Mesothelial cell of epicardium (in vitro differentiated cells): ENCODE data around the gene BATF3. TPM values are rescaled to one million over a fixed set of nuclear protein-coding genes. Genes with fewer than 3 reads are reported as not detected.

Source experiments
- DNase-seq, 2 experiments: peaks; one replicate each; pipeline ENCODE4 v3.0.0; 2021; ENCODE audit warnings: low spot score in 2 of 2; ENCODE audit not compliant: unreplicated experiment in 2 of 2
- H3K27ac Mint-ChIP-seq: 2 replicates; pipeline ENCODE4 v1.8.0; 2021; ENCODE audit warnings: mixed read lengths
- H3K27me3 Mint-ChIP-seq: 2 replicates; pipeline ENCODE4 v1.8.0; 2021; ENCODE audit warnings: low read depth, mixed read lengths
- H3K36me3 Mint-ChIP-seq: 2 replicates; pipeline ENCODE4 v1.8.0; 2021; ENCODE audit warnings: mixed read lengths
- H3K4me1 Mint-ChIP-seq: 2 replicates; pipeline ENCODE4 v1.8.0; 2021; ENCODE audit warnings: mixed read lengths
- H3K4me3 Mint-ChIP-seq: 2 replicates; pipeline ENCODE4 v1.8.0; 2021; ENCODE audit warnings: mild to moderate bottlenecking, moderate library complexity, mixed read lengths
- H3K9me3 Mint-ChIP-seq: 2 replicates; pipeline ENCODE4 v1.8.0; 2021; ENCODE audit warnings: mixed read lengths
- total RNA-seq: library from RNA; stranded (reverse); gene quantifications from 3 replicates; pipeline ENCODE4 v1.2.1, GENCODE V29; 2021
- TF ChIP-seq, protein P1 (sequence below): fragments of 200-600 bp; sonication (generic); IDR thresholded peaks from one replicate; pipeline ENCODE4 v1.5.0; 2021; ENCODE audit warnings: antibody characterized with exemption; ENCODE audit not compliant: unreplicated experiment

BATF3 gene
- total RNA-seq, 1 donor from 2014 or later: 1.0 TPM

GRCh38 chr1:212722270-212722957, 22.8 kb upstream of the BATF3 start:
- TF ChIP-seq, protein P1, sequence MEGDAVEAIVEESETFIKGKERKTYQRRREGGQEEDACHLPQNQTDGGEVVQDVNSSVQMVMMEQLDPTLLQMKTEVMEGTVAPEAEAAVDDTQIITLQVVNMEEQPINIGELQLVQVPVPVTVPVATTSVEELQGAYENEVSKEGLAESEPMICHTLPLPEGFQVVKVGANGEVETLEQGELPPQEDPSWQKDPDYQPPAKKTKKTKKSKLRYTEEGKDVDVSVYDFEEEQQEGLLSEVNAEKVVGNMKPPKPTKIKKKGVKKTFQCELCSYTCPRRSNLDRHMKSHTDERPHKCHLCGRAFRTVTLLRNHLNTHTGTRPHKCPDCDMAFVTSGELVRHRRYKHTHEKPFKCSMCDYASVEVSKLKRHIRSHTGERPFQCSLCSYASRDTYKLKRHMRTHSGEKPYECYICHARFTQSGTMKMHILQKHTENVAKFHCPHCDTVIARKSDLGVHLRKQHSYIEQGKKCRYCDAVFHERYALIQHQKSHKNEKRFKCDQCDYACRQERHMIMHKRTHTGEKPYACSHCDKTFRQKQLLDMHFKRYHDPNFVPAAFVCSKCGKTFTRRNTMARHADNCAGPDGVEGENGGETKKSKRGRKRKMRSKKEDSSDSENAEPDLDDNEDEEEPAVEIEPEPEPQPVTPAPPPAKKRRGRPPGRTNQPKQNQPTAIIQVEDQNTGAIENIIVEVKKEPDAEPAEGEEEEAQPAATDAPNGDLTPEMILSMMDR: no peak
- H3K9me3 Mint-ChIP-seq: peaks cover 21% of the 10 kb centered on the region
- no peak for DNase-seq
- H3K4me3 Mint-ChIP-seq: no peak overlapping the region
- H3K36me3 Mint-ChIP-seq: peaks cover 20% of the 10 kb centered on the region
- H3K27ac Mint-ChIP-seq: no peak overlapping the region
- no peaks in the 10 kb centered on the region for H3K4me1 Mint-ChIP-seq
- peaks cover 10% of the 10 kb centered on the region for H3K27me3 Mint-ChIP-seq

DNA sequence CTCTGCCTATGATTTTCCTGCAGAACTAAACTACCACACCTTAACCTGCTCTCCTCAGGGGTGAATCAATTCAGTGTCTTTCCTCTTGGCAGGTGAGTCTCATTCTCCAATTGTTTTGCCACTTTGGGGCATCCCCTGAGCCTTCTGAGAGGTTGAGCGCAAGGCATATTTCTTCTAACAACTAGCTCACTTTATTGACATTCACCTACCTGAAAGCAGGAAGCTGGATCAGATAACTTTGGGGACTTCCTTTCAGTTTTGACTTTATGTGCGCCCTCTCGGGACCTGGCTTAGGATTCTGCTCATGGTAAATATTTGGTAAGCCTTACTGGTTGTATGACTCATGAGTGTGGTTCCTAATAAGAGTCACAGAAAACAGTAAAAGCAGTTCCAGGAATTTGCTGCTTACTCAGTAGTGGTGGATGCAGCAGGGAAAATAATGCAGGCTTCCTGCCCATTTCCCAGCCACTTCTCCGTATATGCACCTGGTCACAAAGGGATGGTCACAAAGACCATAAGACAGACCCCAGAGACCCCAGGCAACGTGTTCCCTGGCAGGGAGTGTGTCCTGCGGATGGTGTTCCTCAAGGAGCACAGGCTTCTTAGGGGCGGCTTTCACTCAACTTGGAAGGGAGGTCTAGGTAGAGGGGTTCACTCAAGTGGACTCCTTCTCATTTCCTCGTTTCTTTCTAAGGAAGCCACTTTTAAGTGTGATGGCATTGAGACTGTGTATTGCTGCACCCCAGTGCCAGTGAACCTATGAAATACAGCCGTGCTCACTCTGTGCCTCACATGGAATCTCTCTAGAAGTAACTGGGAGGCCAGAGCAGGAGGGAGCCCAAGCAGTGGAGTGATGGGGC, 22.0 kb upstream of the BATF3 start:
- TF ChIP-seq, protein P1: no peak
- H3K36me3 Mint-ChIP-seq: peaks cover 19% of the 10 kb centered on the region
- no peak overlapping the region for H3K4me3 Mint-ChIP-seq
- peaks cover 14% of the 10 kb centered on the region for H3K27me3 Mint-ChIP-seq
- peaks cover 21% of the 10 kb centered on the region for H3K9me3 Mint-ChIP-seq
- no peak overlapping the region for H3K27ac Mint-ChIP-seq
- DNase-seq: no peak
- no peaks in the 10 kb centered on the region for H3K4me1 Mint-ChIP-seq

GRCh38 chr1:212719633-212720032, 20.0 kb upstream of the BATF3 start:
- no peaks in the 10 kb centered on the region for H3K4me1 Mint-ChIP-seq
- H3K27ac Mint-ChIP-seq: no peak overlapping the region
- H3K4me3 Mint-ChIP-seq: no peak overlapping the region
- peaks cover 28% of the 10 kb centered on the region for H3K27me3 Mint-ChIP-seq
- TF ChIP-seq, protein P1: no peak
- H3K36me3 Mint-ChIP-seq: peaks cover 7% of the 10 kb centered on the region
- no peak for DNase-seq
- peaks cover 7% of the 10 kb centered on the region for H3K9me3 Mint-ChIP-seq

- H3K4me3 Mint-ChIP-seq: no peak overlapping the region
- H3K36me3 Mint-ChIP-seq: peaks cover 2% of the 10 kb centered on the region
- H3K9me3 Mint-ChIP-seq: peaks cover 6% of the 10 kb centered on the region
- TF ChIP-seq, protein P1: no peak
- DNase-seq: no peak
- H3K4me1 Mint-ChIP-seq: no peaks in the 10 kb centered on the region
- no peak overlapping the region for H3K27ac Mint-ChIP-seq
- H3K27me3 Mint-ChIP-seq: peaks cover 30% of the 10 kb centered on the region
Measured at GRCh38 chr1:212718499-212718898, 18.9 kb upstream of the BATF3 start.

- H3K27ac Mint-ChIP-seq: no peak overlapping the region
- peaks cover 35% of the 10 kb centered on the region for H3K27me3 Mint-ChIP-seq
- no peaks in the 10 kb centered on the region for H3K4me1 Mint-ChIP-seq
- H3K4me3 Mint-ChIP-seq: no peak overlapping the region
- DNase-seq: no peak
- TF ChIP-seq, protein P1: no peak
- H3K9me3 Mint-ChIP-seq: peaks cover 5% of the 10 kb centered on the region
- H3K36me3 Mint-ChIP-seq: no peaks in the 10 kb centered on the region
Measured at GRCh38 chr1:212716161-212716560, 16.5 kb upstream of the BATF3 start.
